Astrocyte (in vitro differentiated cells and primary cell): ENCODE results near the gene PARP2.

Experiments used
- CTCF ChIP-seq: IDR thresholded peaks from 2 replicates; pipeline ENCODE4 v1.5.1; 2011; ENCODE audit warnings: low read depth, mild to moderate bottlenecking, inconsistent platforms, low read length, moderate library complexity; ENCODE audit not compliant: insufficient read depth
- EZH2 ChIP-seq: IDR thresholded peaks from 2 replicates; pipeline ENCODE4 v1.6.1; 2012; ENCODE audit warnings: mild to moderate bottlenecking, low read length, inconsistent platforms; ENCODE audit not compliant: insufficient read depth

- TF ChIP-seq CTCF (no peak), EZH2 (no peak)
Measured at GRCh38 chr14:20332788-20333493, 10.5 kb upstream of the PARP2 start, which contains the start of gene CCNB1IP1.
